GM06990 (cell line): Measurements from ENCODE around the gene LRRC14B.
"Not testable (repeated sequence)": the region's sequence is repeated elsewhere in the genome, so short reads cannot be mapped to it uniquely, and the experiment has no call there.

ENCODE experiments used
- DNase-seq: peaks from one replicate; pipeline ENCODE4 v3.0.0-alpha.2; 2011; ENCODE audit not compliant: insufficient read length; ENCODE audit errors: extremely low read depth
- H3K27me3 ChIP-seq: replicated peaks from 2 replicates; pipeline ENCODE4 v1.6.0; 2011; ENCODE audit warnings: low read length; ENCODE audit not compliant: control insufficient read depth, insufficient read depth
- H3K36me3 ChIP-seq: 2 replicates; pipeline ENCODE4 v1.5.1; 2011; ENCODE audit warnings: low read length; ENCODE audit not compliant: control insufficient read depth, insufficient read depth
- H3K4me3 ChIP-seq: replicated peaks from 2 replicates; pipeline ENCODE4 v1.5.1; 2011; ENCODE audit warnings: low read depth, mild to moderate bottlenecking, control low read depth, low read length
- CTCF ChIP-seq: IDR thresholded peaks from 2 replicates; pipeline ENCODE4 v1.5.1; 2011; ENCODE audit warnings: low read length, control low read depth, mild to moderate bottlenecking, inconsistent platforms; ENCODE audit not compliant: insufficient read depth, poor library complexity, severe bottlenecking

Gene LRRC14B

GRCh38 chr5:194603-195209, 3.4 kb downstream of the LRRC14B start:
- Histone ChIP-seq H3K27me3 (no peaks in the 10 kb centered on the region; the same call in 1 of the 2 replicates), H3K36me3 (no peaks in the 10 kb centered on the region), H3K4me3 (no peak overlapping the region)
- DNase-seq: no peak
- TF ChIP-seq CTCF: no peak

- H3K27me3 ChIP-seq: no peaks in the 10 kb centered on the region; the same call in 1 of the 2 replicates
- no peak overlapping the region for H3K4me3 ChIP-seq
- no peak for DNase-seq
- peak; percentile 10 for TF ChIP-seq CTCF
- H3K36me3 ChIP-seq: no peaks in the 10 kb centered on the region
Observed at GRCh38 chr5:195401-196160, 4.3 kb downstream of the LRRC14B start.

- H3K27me3 ChIP-seq: no peaks in the 10 kb centered on the region; the same call in 1 of the 2 replicates
- DNase-seq: no peak
- no peaks in the 10 kb centered on the region for H3K36me3 ChIP-seq
- no peak overlapping the region for H3K4me3 ChIP-seq
- no peak for TF ChIP-seq CTCF
Observed at GRCh38 chr5:196350-196749, 5.1 kb downstream of the LRRC14B start.

DNA sequence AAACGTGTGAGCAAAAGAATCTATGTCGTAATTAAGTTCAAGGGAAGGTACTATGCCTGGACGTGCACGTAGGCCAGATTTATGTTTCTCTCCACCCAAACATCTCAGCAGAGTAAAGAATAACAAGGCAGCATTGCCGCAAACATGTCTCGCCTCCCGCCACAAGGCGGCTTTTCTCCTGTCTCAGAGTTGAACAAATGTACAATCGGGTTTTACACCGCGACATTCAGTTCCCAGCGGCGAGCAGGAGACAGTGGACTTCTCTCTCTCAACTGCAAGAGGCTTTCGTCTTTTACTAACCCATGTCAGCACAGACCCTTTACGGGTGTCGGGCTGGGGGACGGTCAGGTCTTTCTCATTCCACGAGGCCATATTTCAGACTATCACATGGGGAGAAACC, 5.7 kb downstream of the LRRC14B start:
- not testable (repeated sequence) for H3K27me3 ChIP-seq, DNase-seq, H3K36me3 ChIP-seq, H3K4me3 ChIP-seq

- DNase-seq: no peak
- Histone ChIP-seq H3K27me3 (no peaks in the 10 kb centered on the region; the same call in 1 of the 2 replicates), H3K4me3 (no peak overlapping the region), H3K36me3 (no peaks in the 10 kb centered on the region)
- TF ChIP-seq CTCF: no peak
Observed at GRCh38 chr5:197892-198489, 6.7 kb downstream of the LRRC14B start.

DNA sequence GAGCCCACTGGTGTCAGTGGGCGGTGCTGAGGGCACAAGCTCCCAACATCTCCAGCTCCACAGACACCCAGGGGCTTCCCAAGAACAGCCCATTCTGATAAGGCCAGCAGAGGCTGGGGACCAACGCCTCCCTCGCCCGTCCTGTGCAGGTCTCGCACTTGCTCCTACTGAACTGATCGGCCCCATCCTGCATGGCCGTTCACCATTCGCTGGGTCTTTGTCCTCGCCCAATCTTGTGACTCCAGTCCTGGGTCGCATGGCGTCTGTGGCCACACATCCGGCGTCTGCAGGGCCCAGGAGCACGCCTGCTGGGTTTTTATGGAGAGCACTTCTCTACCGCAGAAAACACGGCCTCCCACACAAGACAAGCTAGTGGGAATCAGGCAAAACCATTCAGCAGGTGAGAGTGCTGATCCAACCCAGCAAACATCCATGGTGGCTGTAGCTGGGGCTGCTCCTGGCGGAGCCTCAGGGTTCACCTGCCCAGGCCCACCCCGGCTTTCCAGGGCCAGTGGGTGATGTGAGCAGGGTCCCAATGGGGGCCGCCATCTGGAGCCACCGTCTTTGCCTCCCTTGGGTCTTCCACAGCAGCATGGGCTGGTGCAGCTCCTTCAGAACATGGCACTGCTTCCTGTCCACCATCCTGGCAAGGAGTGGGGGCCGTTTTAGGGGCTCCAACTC, 7.4 kb downstream of the LRRC14B start:
- no peak for TF ChIP-seq CTCF
- Histone ChIP-seq H3K27me3 (no peaks in the 10 kb centered on the region; the same call in 1 of the 2 replicates), H3K4me3 (no peak overlapping the region), H3K36me3 (peaks cover 1% of the 10 kb centered on the region; the same call in 1 of the 2 replicates)
- no peak for DNase-seq
